Measurements from ENCODE around the gene PDXP.

PDXP gene

GRCh38 chr22:37641561-37641949 is 17.0 kb upstream of the PDXP start:
- H3K4me1 ChIP-seq: peaks cover 0 to 38% (median 12%) of the 10 kb centered on the region in 4 donors
- H3K27me3 ChIP-seq: peaks cover 0 to 34% of the 10 kb centered on the region in 2 donors
- no peak overlapping the region for H3K27ac ChIP-seq
- no peaks in the 10 kb centered on the region for H3K9me3 ChIP-seq
- no peaks in the 10 kb centered on the region for H3K36me3 ChIP-seq
- intact Hi-C loops (cut with DNase I; ENCODE audit: low total_unique reads): loop anchor here (5.0 kb wide), 2 partner anchors 41 to 151 kb away; no protein-coding TSS in a partner anchor
- DNase-seq: no peak
- H3K4me3 ChIP-seq: no peak overlapping the region
- TF ChIP-seq CTCF (IDR thresholded peaks at IDR 0.05): no peak

GRCh38 chr22:37643225-37643847 is 15.2 kb upstream of the PDXP start:
- peak; percentile 91 to 93 for TF ChIP-seq CTCF (IDR thresholded peaks at IDR 0.05)
- intact Hi-C loops (cut with DNase I; ENCODE audit: low total_unique reads): loop anchor here (5.0 kb wide), 2 partner anchors 39 to 149 kb away; no protein-coding TSS in a partner anchor
- Histone ChIP-seq H3K9me3 (no peaks in the 10 kb centered on the region), H3K36me3 (no peaks in the 10 kb centered on the region), H3K4me3 (no peak overlapping the region), H3K27ac (no peak overlapping the region), H3K4me1 (peaks cover 0 to 37% (median 12%) of the 10 kb centered on the region in 4 donors), H3K27me3 (peaks cover 0 to 34% of the 10 kb centered on the region in 2 donors)
- peak; percentile 85 to 87 for DNase-seq

- Histone ChIP-seq H3K4me1 (peaks cover 0 to 10% (median 0%) of the 10 kb centered on the region in 4 donors), H3K27me3 (no peaks in the 10 kb centered on the region), H3K9me3 (no peaks in the 10 kb centered on the region), H3K4me3 (no peak overlapping the region), H3K27ac (no peak overlapping the region), H3K36me3 (peaks cover 0 to 12% (median 9%) of the 10 kb centered on the region in 3 donors)
- intact Hi-C loops (cut with DNase I; ENCODE audit: low total_unique reads): no loop called here
- no peak for TF ChIP-seq CTCF (IDR thresholded peaks at IDR 0.05)
- no peak for DNase-seq
Measured at GRCh38 chr22:37647317-37647716, 11.2 kb upstream of the PDXP start.

GRCh38 chr22:37647928-37648327 is 10.6 kb upstream of the PDXP start:
- H3K27ac ChIP-seq: no peak overlapping the region
- no peak for DNase-seq
- TF ChIP-seq CTCF (IDR thresholded peaks at IDR 0.05): no peak
- H3K9me3 ChIP-seq: no peaks in the 10 kb centered on the region
- no peaks in the 10 kb centered on the region for H3K27me3 ChIP-seq
- H3K36me3 ChIP-seq: peaks cover 0 to 12% (median 9%) of the 10 kb centered on the region in 3 donors
- intact Hi-C loops (cut with DNase I; ENCODE audit: low total_unique reads): no loop called here
- H3K4me1 ChIP-seq: peaks cover 0 to 9% (median 0%) of the 10 kb centered on the region in 4 donors
- H3K4me3 ChIP-seq: no peak overlapping the region

- H3K9me3 ChIP-seq: no peaks in the 10 kb centered on the region
- H3K27ac ChIP-seq: no peak overlapping the region
- no peaks in the 10 kb centered on the region for H3K27me3 ChIP-seq
- intact Hi-C loops (cut with DNase I; ENCODE audit: low total_unique reads): no loop called here
- no peak for TF ChIP-seq CTCF (IDR thresholded peaks at IDR 0.05)
- no peaks in the 10 kb centered on the region for H3K4me1 ChIP-seq
- H3K4me3 ChIP-seq: no peak overlapping the region
- DNase-seq: no peak
- H3K36me3 ChIP-seq: peaks cover 0 to 12% (median 9%) of the 10 kb centered on the region in 3 donors
Measured at GRCh38 chr22:37650463-37651136, 7.9 kb upstream of the PDXP start.
